Measurements from ENCODE around the gene CRMP1.

DNA sequence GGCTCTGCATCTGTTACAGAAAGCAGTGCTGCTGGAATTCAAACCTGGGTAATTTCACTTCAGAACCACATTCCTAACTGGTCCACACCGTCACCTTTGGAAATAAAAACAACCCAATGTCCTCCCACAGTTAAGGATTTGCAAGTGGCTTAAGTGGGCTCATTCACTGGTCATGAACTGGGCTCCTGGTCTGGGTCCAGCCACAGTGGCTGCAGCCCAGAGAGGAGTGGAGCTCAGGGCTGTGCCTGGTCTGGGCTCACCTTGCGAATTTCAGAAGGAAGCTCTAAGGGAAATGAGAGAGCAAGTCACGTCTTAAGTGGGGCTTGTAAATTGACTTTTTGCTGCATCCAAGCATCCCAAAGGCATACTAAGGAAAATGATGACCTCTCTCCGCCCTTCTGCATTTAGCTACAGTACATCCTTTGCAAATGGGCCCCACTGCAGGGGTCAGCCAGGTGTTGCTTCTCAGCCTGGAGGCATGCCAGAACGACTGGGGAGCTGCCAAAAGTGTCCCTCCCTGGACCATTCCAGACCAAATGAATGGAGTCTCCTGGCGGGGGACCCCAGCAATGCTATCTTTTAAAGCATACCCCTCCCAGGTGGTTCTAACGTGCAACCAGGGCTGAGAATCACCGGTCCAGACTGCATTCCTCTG, 25.6 kb upstream of the CRMP1 start:
- TF ChIP-seq FOXK2 (IDR thresholded peaks at IDR 0.05) = no peak
- TF ChIP-seq FOXM1 (IDR thresholded peaks at IDR 0.05; ENCODE audit: borderline replicate concordance) = no peak
- no peak for TF ChIP-seq FOXA1 (IDR thresholded peaks at IDR 0.05)
- no peak for TF ChIP-seq BHLHE40 (IDR thresholded peaks at IDR 0.05; ENCODE audit: borderline replicate concordance)
- TF ChIP-seq ARNT (IDR thresholded peaks at IDR 0.05) = no peak
- no peak for TF ChIP-seq LEF1 (IDR thresholded peaks at IDR 0.05; ENCODE audit: borderline replicate concordance)
- TF ChIP-seq SUZ12 (IDR thresholded peaks at IDR 0.05) = no peak
- TF ChIP-seq SP1 (IDR thresholded peaks at IDR 0.05) = no peak
- no peak for TF ChIP-seq TARDBP (IDR thresholded peaks at IDR 0.05)
- no peak for TF ChIP-seq L3MBTL2 (conservative IDR thresholded peaks at IDR 0.05)
- no peak for TF ChIP-seq ZNF384 (IDR thresholded peaks at IDR 0.05)

Measured in HEK293T (cell line).